HepG2 (cell line): ENCODE results near the gene CCDC57. TPM values are rescaled to one million over a fixed set of nuclear protein-coding genes. Genes with fewer than 3 reads are reported as not detected.
A peak's percentile ranks its signal among the peaks of the same experiment; 100 is the strongest.

Experiments used
- EEA1 ChIP-seq: sonication (generic); formaldehyde crosslinking; IDR thresholded peaks from 2 replicates; pipeline ENCODE4 v1.5.1; 2020; ENCODE audit warnings: mild to moderate bottlenecking, missing genetic modification reagents, borderline replicate concordance
- FOSL1 ChIP-seq: sonication (generic); formaldehyde crosslinking; IDR thresholded peaks from 2 replicates; pipeline ENCODE4 v1.9.0; 2021; ENCODE audit warnings: missing genetic modification reagents, borderline replicate concordance
- JDP2 ChIP-seq: sonication (generic); formaldehyde crosslinking; IDR thresholded peaks from 2 replicates; pipeline ENCODE4 v1.8.1; 2022; ENCODE audit warnings: missing genetic modification reagents, borderline replicate concordance
- MED13 ChIP-seq: sonication (generic); formaldehyde crosslinking; IDR thresholded peaks from 2 replicates; pipeline ENCODE4 v1.5.0; 2020; ENCODE audit warnings: missing genetic modification reagents
- NFYC ChIP-seq: IDR thresholded peaks from 2 replicates; pipeline ENCODE4 v1.6.1; 2016; ENCODE audit warnings: missing genetic modification reagents, missing compliant biosample characterization
- NPAS2 ChIP-seq: sonication (generic); formaldehyde crosslinking; IDR thresholded peaks from 2 replicates; pipeline ENCODE4 v1.8.0; 2022; ENCODE audit warnings: mild to moderate bottlenecking, missing genetic modification reagents, borderline replicate concordance
- TRIM24 ChIP-seq: sonication (generic); formaldehyde crosslinking; IDR thresholded peaks from 2 replicates; pipeline ENCODE4 v1.8.0; 2022; ENCODE audit warnings: mild to moderate bottlenecking, missing genetic modification reagents
- ZNF556 ChIP-seq: sonication (generic); formaldehyde crosslinking; IDR thresholded peaks from 2 replicates; pipeline ENCODE4 v1.4.0; 2020; ENCODE audit warnings: mild to moderate bottlenecking, missing genetic modification reagents, borderline replicate concordance
- polyA plus RNA-seq, 8 experiments: library from polyadenylated mRNA; depleted of rRNA in 3 of 8; stranded (reverse) in 7 of 8; unstranded in 1 of 8; fragments of >200 nt; fragmentation: Illumina TruSeq in 4 of 8; extraction: Trizol in 4 of 8; gene quantifications; 2 replicates each; pipeline versions ENCODE4 v1.2.1 to v1.2.3, GENCODE V29; 2011 to 2016; ENCODE audit warnings: low read depth in 4 of 8, missing spikeins in 1 of 8, mixed read lengths in 1 of 8; ENCODE audit not compliant: insufficient read depth in 1 of 8
- total RNA-seq, 5 experiments: library from RNA; depleted of rRNA; stranded (reverse); fragments of >200 nt; fragmentation: Illumina TruSeq; extraction: Trizol; gene quantifications; 2 replicates each; pipeline ENCODE4 v1.2.3, GENCODE V29; 2016; ENCODE audit warnings: low read depth in 1 of 5
- TF ChIP-seq, protein P1 (sequence below): sonication (generic); formaldehyde crosslinking; IDR thresholded peaks from 2 replicates; pipeline ENCODE4 v1.5.0; 2020; ENCODE audit warnings: mild to moderate bottlenecking, missing genetic modification reagents, borderline replicate concordance
- TF ChIP-seq, protein P2 (sequence below): sonication (generic); formaldehyde crosslinking; IDR thresholded peaks from 2 replicates; pipeline ENCODE4 v1.4.0; 2020; ENCODE audit warnings: missing genetic modification reagents, borderline replicate concordance
- TF ChIP-seq, protein P3 (sequence below): sonication (generic); formaldehyde crosslinking; IDR thresholded peaks from 2 replicates; pipeline ENCODE4 v1.9.0; 2021; ENCODE audit warnings: missing genetic modification reagents, mild to moderate bottlenecking, borderline replicate concordance
- TF ChIP-seq, protein P4 (sequence below): IDR thresholded peaks from 2 replicates; pipeline ENCODE4 v1.6.1; 2018; ENCODE audit warnings: missing genetic modification reagents, mild to moderate bottlenecking, missing compliant biosample characterization

Gene CCDC57
- total and polyA plus RNA-seq, 2 of the 13 experiments (the other 11 are each of a cell fraction or from before 2014, with no cell fraction given): 59.3 to 59.9 TPM

DNA sequence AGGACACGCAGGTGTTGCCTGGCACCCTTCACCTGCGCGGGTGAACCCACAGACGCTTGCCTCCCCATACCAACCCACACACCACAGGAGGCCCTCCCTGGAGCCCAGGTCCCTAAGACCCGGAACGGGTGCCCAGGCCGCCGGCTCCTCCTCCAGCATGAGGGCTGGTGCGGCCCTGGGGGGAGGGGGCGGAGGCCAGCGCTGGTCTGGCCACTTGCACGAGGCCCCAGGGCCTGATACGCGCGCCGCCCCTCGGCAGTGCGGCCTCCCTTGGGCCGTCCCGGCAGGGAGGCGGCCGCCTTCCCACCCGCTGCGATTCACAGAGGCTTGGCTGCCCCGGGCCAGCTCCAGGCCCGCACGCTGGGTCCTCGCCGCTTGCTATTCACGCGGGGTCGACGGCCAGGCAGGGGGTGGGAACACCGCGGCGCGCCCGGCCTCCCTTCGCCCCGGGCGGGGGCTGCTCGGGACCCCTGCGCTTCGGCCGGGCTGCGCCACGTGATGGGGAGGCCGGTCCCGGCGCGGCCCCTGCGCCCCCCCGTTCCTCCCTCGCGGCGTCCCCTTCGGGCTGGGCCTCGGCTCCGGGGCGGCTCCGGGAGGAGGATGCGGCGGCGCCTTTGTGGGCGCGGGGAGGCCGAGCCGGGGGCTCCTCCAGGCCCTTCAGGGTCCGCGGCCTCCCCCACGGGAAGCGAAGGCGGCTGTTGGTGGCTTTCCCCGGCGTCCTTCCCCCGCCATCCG lies 115.3 kb downstream of the CCDC57 start (continued):
- TF ChIP-seq ZNF556 (CRISPR knock-in tag) (0 out of 2 replicates have a peak, but pooled peaks have one; percentile 77), MED13 (no peak), JDP2 (no peak), NPAS2 (CRISPR knock-in tag) (no peak), EEA1 (CRISPR knock-in tag) (peak; percentile 56; the same call in 1 of the 2 replicates), NFYC (CRISPR knock-in tag) (no peak), TRIM24 (no peak), FOSL1 (CRISPR knock-in tag) (peak; percentile 53; the same call in 1 of the 2 replicates)
- TF ChIP-seq, protein P1, sequence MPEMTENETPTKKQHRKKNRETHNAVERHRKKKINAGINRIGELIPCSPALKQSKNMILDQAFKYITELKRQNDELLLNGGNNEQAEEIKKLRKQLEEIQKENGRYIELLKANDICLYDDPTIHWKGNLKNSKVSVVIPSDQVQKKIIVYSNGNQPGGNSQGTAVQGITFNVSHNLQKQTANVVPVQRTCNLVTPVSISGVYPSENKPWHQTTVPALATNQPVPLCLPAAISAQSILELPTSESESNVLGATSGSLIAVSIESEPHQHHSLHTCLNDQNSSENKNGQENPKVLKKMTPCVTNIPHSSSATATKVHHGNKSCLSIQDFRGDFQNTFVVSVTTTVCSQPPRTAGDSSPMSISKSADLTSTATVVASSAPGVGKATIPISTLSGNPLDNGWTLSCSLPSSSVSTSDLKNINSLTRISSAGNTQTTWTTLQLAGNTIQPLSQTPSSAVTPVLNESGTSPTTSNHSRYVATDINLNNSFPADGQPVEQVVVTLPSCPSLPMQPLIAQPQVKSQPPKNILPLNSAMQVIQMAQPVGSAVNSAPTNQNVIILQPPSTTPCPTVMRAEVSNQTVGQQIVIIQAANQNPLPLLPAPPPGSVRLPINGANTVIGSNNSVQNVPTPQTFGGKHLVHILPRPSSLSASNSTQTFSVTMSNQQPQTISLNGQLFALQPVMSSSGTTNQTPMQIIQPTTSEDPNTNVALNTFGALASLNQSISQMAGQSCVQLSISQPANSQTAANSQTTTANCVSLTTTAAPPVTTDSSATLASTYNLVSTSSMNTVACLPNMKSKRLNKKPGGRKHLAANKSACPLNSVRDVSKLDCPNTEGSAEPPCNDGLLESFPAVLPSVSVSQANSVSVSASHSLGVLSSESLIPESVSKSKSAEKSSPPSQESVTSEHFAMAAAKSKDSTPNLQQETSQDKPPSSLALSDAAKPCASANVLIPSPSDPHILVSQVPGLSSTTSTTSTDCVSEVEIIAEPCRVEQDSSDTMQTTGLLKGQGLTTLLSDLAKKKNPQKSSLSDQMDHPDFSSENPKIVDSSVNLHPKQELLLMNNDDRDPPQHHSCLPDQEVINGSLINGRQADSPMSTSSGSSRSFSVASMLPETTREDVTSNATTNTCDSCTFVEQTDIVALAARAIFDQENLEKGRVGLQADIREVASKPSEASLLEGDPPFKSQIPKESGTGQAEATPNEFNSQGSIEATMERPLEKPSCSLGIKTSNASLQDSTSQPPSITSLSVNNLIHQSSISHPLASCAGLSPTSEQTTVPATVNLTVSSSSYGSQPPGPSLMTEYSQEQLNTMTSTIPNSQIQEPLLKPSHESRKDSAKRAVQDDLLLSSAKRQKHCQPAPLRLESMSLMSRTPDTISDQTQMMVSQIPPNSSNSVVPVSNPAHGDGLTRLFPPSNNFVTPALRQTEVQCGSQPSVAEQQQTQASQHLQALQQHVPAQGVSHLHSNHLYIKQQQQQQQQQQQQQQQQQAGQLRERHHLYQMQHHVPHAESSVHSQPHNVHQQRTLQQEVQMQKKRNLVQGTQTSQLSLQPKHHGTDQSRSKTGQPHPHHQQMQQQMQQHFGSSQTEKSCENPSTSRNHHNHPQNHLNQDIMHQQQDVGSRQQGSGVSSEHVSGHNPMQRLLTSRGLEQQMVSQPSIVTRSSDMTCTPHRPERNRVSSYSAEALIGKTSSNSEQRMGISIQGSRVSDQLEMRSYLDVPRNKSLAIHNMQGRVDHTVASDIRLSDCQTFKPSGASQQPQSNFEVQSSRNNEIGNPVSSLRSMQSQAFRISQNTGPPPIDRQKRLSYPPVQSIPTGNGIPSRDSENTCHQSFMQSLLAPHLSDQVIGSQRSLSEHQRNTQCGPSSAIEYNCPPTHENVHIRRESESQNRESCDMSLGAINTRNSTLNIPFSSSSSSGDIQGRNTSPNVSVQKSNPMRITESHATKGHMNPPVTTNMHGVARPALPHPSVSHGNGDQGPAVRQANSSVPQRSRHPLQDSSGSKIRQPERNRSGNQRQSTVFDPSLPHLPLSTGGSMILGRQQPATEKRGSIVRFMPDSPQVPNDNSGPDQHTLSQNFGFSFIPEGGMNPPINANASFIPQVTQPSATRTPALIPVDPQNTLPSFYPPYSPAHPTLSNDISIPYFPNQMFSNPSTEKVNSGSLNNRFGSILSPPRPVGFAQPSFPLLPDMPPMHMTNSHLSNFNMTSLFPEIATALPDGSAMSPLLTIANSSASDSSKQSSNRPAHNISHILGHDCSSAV (CRISPR knock-in tag): no peak
- TF ChIP-seq, protein P2, sequence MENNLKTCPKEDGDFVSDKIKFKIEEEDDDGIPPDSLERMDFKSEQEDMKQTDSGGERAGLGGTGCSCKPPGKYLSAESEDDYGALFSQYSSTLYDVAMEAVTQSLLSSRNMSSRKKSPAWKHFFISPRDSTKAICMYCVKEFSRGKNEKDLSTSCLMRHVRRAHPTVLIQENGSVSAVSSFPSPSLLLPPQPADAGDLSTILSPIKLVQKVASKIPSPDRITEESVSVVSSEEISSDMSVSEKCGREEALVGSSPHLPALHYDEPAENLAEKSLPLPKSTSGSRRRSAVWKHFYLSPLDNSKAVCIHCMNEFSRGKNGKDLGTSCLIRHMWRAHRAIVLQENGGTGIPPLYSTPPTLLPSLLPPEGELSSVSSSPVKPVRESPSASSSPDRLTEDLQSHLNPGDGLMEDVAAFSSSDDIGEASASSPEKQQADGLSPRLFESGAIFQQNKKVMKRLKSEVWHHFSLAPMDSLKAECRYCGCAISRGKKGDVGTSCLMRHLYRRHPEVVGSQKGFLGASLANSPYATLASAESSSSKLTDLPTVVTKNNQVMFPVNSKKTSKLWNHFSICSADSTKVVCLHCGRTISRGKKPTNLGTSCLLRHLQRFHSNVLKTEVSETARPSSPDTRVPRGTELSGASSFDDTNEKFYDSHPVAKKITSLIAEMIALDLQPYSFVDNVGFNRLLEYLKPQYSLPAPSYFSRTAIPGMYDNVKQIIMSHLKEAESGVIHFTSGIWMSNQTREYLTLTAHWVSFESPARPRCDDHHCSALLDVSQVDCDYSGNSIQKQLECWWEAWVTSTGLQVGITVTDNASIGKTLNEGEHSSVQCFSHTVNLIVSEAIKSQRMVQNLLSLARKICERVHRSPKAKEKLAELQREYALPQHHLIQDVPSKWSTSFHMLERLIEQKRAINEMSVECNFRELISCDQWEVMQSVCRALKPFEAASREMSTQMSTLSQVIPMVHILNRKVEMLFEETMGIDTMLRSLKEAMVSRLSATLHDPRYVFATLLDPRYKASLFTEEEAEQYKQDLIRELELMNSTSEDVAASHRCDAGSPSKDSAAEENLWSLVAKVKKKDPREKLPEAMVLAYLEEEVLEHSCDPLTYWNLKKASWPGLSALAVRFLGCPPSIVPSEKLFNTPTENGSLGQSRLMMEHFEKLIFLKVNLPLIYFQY: no peak
- TF ChIP-seq, protein P3, sequence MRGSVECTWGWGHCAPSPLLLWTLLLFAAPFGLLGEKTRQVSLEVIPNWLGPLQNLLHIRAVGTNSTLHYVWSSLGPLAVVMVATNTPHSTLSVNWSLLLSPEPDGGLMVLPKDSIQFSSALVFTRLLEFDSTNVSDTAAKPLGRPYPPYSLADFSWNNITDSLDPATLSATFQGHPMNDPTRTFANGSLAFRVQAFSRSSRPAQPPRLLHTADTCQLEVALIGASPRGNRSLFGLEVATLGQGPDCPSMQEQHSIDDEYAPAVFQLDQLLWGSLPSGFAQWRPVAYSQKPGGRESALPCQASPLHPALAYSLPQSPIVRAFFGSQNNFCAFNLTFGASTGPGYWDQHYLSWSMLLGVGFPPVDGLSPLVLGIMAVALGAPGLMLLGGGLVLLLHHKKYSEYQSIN: no peak
- TF ChIP-seq, protein P4, sequence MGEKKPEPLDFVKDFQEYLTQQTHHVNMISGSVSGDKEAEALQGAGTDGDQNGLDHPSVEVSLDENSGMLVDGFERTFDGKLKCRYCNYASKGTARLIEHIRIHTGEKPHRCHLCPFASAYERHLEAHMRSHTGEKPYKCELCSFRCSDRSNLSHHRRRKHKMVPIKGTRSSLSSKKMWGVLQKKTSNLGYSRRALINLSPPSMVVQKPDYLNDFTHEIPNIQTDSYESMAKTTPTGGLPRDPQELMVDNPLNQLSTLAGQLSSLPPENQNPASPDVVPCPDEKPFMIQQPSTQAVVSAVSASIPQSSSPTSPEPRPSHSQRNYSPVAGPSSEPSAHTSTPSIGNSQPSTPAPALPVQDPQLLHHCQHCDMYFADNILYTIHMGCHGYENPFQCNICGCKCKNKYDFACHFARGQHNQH (CRISPR knock-in tag): no peak
